Liver (tissue), 9 donors: Measurements from ENCODE around the gene GDF10. TPM values are rescaled to one million over a fixed set of nuclear protein-coding genes. Genes with fewer than 3 reads are reported as not detected.

Experiments
- DNase-seq: peaks from one replicate; pipeline ENCODE4 v3.0.0-alpha.2; 2017; ENCODE audit warnings: low spot score
- H3K27ac ChIP-seq, 2 donors: one replicate each; pipeline ENCODE4 v1.7.0; 2013; ENCODE audit warnings: inconsistent platforms in 2 of 2, low read length in 2 of 2, control low read depth in 1 of 2, low read depth in 1 of 2, mild to moderate bottlenecking in 1 of 2
- H3K27me3 ChIP-seq, 4 donors: one replicate each; pipeline versions ENCODE4 v1.6.1 to v1.7.0; 2013; ENCODE audit warnings: low read length in 3 of 4, inconsistent platforms in 1 of 4, mild to moderate bottlenecking in 1 of 4, moderate library complexity in 1 of 4; ENCODE audit not compliant: control insufficient read depth in 4 of 4, insufficient read depth in 4 of 4
- H3K36me3 ChIP-seq, 4 donors: one replicate each; pipeline versions ENCODE4 v1.6.1 to v1.7.0; 2013; ENCODE audit warnings: low read length in 3 of 4, mild to moderate bottlenecking in 3 of 4, low read depth in 1 of 4, moderate library complexity in 1 of 4; ENCODE audit not compliant: control insufficient read depth in 4 of 4, insufficient read depth in 3 of 4
- H3K4me1 ChIP-seq, 4 donors: one replicate each; pipeline versions ENCODE4 v1.6.1 to v1.7.0; 2013; ENCODE audit warnings: low read length in 3 of 4, mild to moderate bottlenecking in 3 of 4, moderate library complexity in 1 of 4; ENCODE audit not compliant: control insufficient read depth in 4 of 4, insufficient read depth in 4 of 4
- H3K4me3 ChIP-seq, 3 donors: one replicate each; pipeline versions ENCODE4 v1.6.1 to v1.7.0; 2013; ENCODE audit warnings: low read length in 3 of 3, control low read depth in 1 of 3, low read depth in 1 of 3, mild to moderate bottlenecking in 1 of 3
- H3K9ac ChIP-seq, 2 donors: one replicate each; pipeline ENCODE4 v1.7.0; 2013; ENCODE audit warnings: low read length in 2 of 2, mild to moderate bottlenecking in 2 of 2, moderate library complexity in 2 of 2, control low read depth in 1 of 2, low read depth in 1 of 2
- H3K9me3 ChIP-seq, 4 donors: one replicate each; pipeline versions ENCODE4 v1.6.1 to v1.7.0; 2013; ENCODE audit warnings: low read length in 3 of 4; ENCODE audit not compliant: control insufficient read depth in 4 of 4
- EGR1 ChIP-seq, 2 donors: IDR thresholded peaks; 2 replicates each; pipeline ENCODE4 v1.6.1; 2016 to 2018; ENCODE audit warnings: antibody characterized with exemption in 2 of 2, low read depth in 2 of 2
- FOXA1 ChIP-seq: IDR thresholded peaks from 2 replicates; pipeline ENCODE4 v1.6.1; 2016; ENCODE audit warnings: antibody characterized with exemption
- FOXA2 ChIP-seq: IDR thresholded peaks from 2 replicates; pipeline ENCODE4 v1.6.1; 2016; ENCODE audit warnings: antibody characterized with exemption
- GABPA ChIP-seq, 2 donors: IDR thresholded peaks in 1 of 2; conservative IDR thresholded peaks in 1 of 2; 2 replicates each; pipeline ENCODE4 v1.6.1; 2016; ENCODE audit warnings: antibody characterized with exemption in 2 of 2, mild to moderate bottlenecking in 1 of 2, moderate library complexity in 1 of 2
- HNF4A ChIP-seq, 2 donors: conservative IDR thresholded peaks; 2 replicates each; pipeline ENCODE4 v1.6.1; 2016; ENCODE audit warnings: antibody characterized with exemption in 2 of 2, mild to moderate bottlenecking in 2 of 2
- HNF4G ChIP-seq: IDR thresholded peaks from 2 replicates; pipeline ENCODE4 v1.6.1; 2016; ENCODE audit warnings: antibody characterized with exemption
- MAX ChIP-seq: IDR thresholded peaks from 2 replicates; pipeline ENCODE4 v1.6.1; 2016; ENCODE audit warnings: antibody characterized with exemption
- NR2F2 ChIP-seq: IDR thresholded peaks from 2 replicates; pipeline ENCODE4 v1.6.1; 2016; ENCODE audit warnings: antibody characterized with exemption
- RAD21 ChIP-seq, 2 donors: IDR thresholded peaks; 2 replicates each; pipeline ENCODE4 v1.6.1; 2016; ENCODE audit warnings: antibody characterized with exemption in 2 of 2, mild to moderate bottlenecking in 2 of 2
- TAF1 ChIP-seq: conservative IDR thresholded peaks from 2 replicates; pipeline ENCODE4 v1.6.1; 2016; ENCODE audit warnings: antibody characterized with exemption, mild to moderate bottlenecking
- YY1 ChIP-seq: IDR thresholded peaks from 2 replicates; pipeline ENCODE4 v1.6.1; 2016; ENCODE audit warnings: antibody characterized with exemption, mild to moderate bottlenecking
- WGBS: extraction: QIAGEN DNeasy Blood & Tissue Kit; methylation state at CpG from one replicate; pipeline ENCODE4 v1.1.7; 2013; 5-methylcytosine and 5-hydroxymethylcytosine counted together
- polyA plus RNA-seq, 2 donors: library from polyadenylated mRNA; stranded (reverse) in 1 of 2; unstranded in 1 of 2; fragments of 200-250 nt in 1 of 2; fragments of >200 nt in 1 of 2; fragmentation: Nextera tagmentation in 1 of 2; extraction: Ambion mirVana in 1 of 2; gene quantifications; one replicate each; pipeline versions ENCODE4 v1.2.1 to v1.2.3, GENCODE V29; 2013 to 2015
- total RNA-seq, 2 donors: library from RNA; depleted of rRNA; stranded (reverse); fragments of >200 nt; gene quantifications; one replicate each; pipeline ENCODE4 v1.2.3, GENCODE V29; 2014
- TF ChIP-seq, protein P1 (sequence below): fragments of 150-350 bp; IDR thresholded peaks from 2 replicates; pipeline ENCODE4 v1.5.1; 2017; ENCODE audit warnings: improper control_type of control experiment, low read depth, low read length; ENCODE audit not compliant: missing input control
- donor health status: healthy.
- donor health status: healthy.
- donor health status: healthy.
- donor health status: healthy.
- donor health status: healthy.

GDF10 gene
- total and polyA plus RNA-seq, 4 donors: under 0.01 to 0.28 (median 0.11) TPM

DNA sequence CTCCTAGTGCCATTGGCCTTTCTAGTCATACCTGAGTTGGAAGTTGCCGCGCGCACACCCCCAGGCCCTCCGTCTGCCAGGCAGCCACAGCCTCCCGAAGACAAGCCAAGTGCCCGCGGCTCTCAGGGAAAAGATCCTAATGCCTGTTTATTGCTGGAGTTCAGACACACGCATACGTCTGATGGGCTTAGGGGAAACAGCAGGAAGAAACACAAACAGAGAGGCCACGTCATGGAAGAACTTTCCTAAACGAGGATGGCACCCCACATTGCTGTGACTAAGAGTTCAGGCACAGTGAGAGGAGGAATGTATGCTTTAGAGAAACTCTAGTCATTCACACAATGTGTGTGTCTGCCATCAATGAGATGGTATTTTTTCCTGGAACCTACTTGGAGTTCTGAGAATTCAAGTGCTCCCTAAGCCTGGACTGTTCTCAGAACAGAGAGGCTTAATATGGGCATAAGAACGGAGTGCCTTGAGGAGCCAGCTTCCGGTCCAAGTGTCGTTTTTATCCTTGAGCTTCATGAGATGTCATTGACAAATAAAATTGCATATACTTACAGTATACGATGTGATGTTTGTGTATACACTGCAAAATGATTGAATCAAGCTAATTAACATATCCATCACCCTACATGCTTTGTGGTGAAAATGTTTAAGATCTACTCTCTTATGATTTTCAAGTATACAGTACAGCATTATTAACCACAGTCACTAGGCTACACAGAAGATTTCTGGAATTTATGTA lies 36.6 kb downstream of the GDF10 start:
- DNase-seq: no peak

GRCh38 chr10:47337310-47337709 lies 37.3 kb downstream of the GDF10 start:
- TF ChIP-seq HNF4A (conservative IDR thresholded peaks at IDR 0.05): no peak
- WGBS: 74% methylated on average over 4 of the region's 4 CpGs
- no peaks in the 10 kb centered on the region for H3K4me1 ChIP-seq
- H3K9me3 ChIP-seq: no peaks in the 10 kb centered on the region
- no peak overlapping the region for H3K27ac ChIP-seq
- DNase-seq: no peak
- H3K9ac ChIP-seq: no peak overlapping the region
- H3K36me3 ChIP-seq: no peaks in the 10 kb centered on the region
- H3K27me3 ChIP-seq: no peaks in the 10 kb centered on the region
- H3K4me3 ChIP-seq: no peak overlapping the region

More for the DNA sequence above, 36.6 kb downstream of the GDF10 start:
- Histone ChIP-seq H3K4me1 (no peaks in the 10 kb centered on the region), H3K9me3 (no peaks in the 10 kb centered on the region), H3K9ac (no peak overlapping the region), H3K27ac (no peak overlapping the region), H3K36me3 (no peaks in the 10 kb centered on the region), H3K4me3 (no peak overlapping the region), H3K27me3 (no peaks in the 10 kb centered on the region)
- 82% methylated on average over 15 of the region's 15 CpGs for WGBS
- TF ChIP-seq GABPA (IDR thresholded peaks at IDR 0.05 in 1 of 2, conservative IDR thresholded peaks at IDR 0.05 in 1 of 2): no peak
- TF ChIP-seq EGR1 (IDR thresholded peaks at IDR 0.05; ENCODE audit: low read depth in 2 of 2): no peak
- no peak for TF ChIP-seq FOXA1
- no peak for TF ChIP-seq MAX
- no peak for TF ChIP-seq RAD21 (IDR thresholded peaks at IDR 0.05)
- TF ChIP-seq FOXA2: no peak
- TF ChIP-seq NR2F2: no peak
- no peak for TF ChIP-seq YY1
- TF ChIP-seq, protein P1, sequence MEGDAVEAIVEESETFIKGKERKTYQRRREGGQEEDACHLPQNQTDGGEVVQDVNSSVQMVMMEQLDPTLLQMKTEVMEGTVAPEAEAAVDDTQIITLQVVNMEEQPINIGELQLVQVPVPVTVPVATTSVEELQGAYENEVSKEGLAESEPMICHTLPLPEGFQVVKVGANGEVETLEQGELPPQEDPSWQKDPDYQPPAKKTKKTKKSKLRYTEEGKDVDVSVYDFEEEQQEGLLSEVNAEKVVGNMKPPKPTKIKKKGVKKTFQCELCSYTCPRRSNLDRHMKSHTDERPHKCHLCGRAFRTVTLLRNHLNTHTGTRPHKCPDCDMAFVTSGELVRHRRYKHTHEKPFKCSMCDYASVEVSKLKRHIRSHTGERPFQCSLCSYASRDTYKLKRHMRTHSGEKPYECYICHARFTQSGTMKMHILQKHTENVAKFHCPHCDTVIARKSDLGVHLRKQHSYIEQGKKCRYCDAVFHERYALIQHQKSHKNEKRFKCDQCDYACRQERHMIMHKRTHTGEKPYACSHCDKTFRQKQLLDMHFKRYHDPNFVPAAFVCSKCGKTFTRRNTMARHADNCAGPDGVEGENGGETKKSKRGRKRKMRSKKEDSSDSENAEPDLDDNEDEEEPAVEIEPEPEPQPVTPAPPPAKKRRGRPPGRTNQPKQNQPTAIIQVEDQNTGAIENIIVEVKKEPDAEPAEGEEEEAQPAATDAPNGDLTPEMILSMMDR: no peak

DNA sequence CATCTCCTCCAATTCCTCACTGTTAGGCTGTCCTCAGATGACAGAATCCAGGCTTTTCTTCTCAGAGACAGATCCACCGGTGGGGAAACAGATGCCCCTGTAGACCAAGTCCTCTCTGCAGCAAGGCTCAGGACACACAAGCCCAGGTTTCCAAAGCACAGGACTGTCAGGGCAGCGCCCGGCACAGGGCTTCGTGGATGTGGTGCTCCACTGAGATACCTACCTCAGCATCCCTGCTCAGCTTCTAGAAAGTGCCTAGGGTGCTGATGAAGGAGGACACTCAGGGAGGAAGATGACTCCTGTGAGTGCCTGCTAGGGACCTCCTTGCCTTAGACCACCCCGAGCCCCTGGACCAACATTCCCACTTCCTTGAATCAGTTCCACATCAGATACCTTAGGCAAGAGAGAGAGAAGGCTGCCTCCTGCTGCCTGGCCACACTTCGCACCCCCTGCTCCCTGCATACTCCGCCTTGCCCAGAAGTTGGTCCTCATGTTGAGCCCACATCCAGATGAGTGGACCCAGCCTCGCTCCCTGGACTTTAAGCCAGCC lies 39.3 kb downstream of the GDF10 start:
- H3K36me3 ChIP-seq: no peaks in the 10 kb centered on the region
- H3K27me3 ChIP-seq: no peaks in the 10 kb centered on the region
- H3K4me3 ChIP-seq: no peak overlapping the region
- no peak overlapping the region for H3K9ac ChIP-seq
- no peak for TF ChIP-seq MAX
- TF ChIP-seq TAF1: no peak
- no peak for TF ChIP-seq HNF4G
- no peak for TF ChIP-seq FOXA1
- no peak for DNase-seq
- H3K9me3 ChIP-seq: no peaks in the 10 kb centered on the region
- 86% methylated on average over 8 of the region's 8 CpGs for WGBS
- H3K27ac ChIP-seq: no peak overlapping the region
- H3K4me1 ChIP-seq: no peaks in the 10 kb centered on the region
